Measurements from ENCODE around the gene FEZF1. TPM values are rescaled to one million over a fixed set of nuclear protein-coding genes. Genes with fewer than 3 reads are reported as not detected.

Gene FEZF1
- total RNA-seq, 1 experiment from 2014 or later, result not detected

GRCh38 chr7:122311050-122311700 is 6.6 kb upstream of the FEZF1 start:
- Histone ChIP-seq H2AFZ (no peak overlapping the region), H3K36me3 (ENCODE audit: low read depth) (no peaks in the 10 kb centered on the region), H3F3A (ENCODE audit: insufficient read depth, low read depth) (no peaks in the 10 kb centered on the region), H3K9me2 (ENCODE audit: insufficient read depth) (no peaks in the 10 kb centered on the region; the same call in 1 of the 2 replicates), H3K27ac (no peak overlapping the region), H3K4me1 (replicated peaks; ENCODE audit: insufficient read depth) (no peaks in the 10 kb centered on the region), H3K4me2 (no peak overlapping the region), H3K9me3 (ENCODE audit: insufficient read depth, low read depth) (no peaks in the 10 kb centered on the region), H4K20me1 (ENCODE audit: insufficient read depth) (no peaks in the 10 kb centered on the region), H3K27me3 (ENCODE audit: insufficient read depth, low read depth) (0 out of 2 replicates have a peak, but pooled peaks cover under 1% of the 10 kb centered on the region), H3K79me2 (ENCODE audit: low read depth) (no peaks in the 10 kb centered on the region), H3K4me3 (no peak overlapping the region)
- CTCF ChIA-PET, result no interaction called here
- intact Hi-C loops (cut with micrococcal nuclease; ENCODE audit: unreplicated experiment), result no loop called here
- BruUV-seq (replicated peaks), result no TSS peak
- POLR2A ChIA-PET (ENCODE audit: unreplicated experiment), result no interaction called here
- DNase-seq, result no peak
- TF ChIP-seq CTCF (conservative IDR thresholded peaks at IDR 0.05) (no peak), EZH2 (IDR thresholded peaks at IDR 0.05; ENCODE audit: low read depth) (no peak)

GRCh38 chr7:122310119-122311021 is 5.8 kb upstream of the FEZF1 start:
- 0 out of 2 replicates have a peak, but pooled peaks cover 2% of the 10 kb centered on the region for H3K27me3 ChIP-seq (ENCODE audit: insufficient read depth, low read depth)
- intact Hi-C loops (cut with micrococcal nuclease; ENCODE audit: unreplicated experiment), result no loop called here
- CTCF ChIA-PET, result no interaction called here
- no peaks in the 10 kb centered on the region; the same call in 1 of the 2 replicates for H3K9me2 ChIP-seq (ENCODE audit: insufficient read depth)
- no peaks in the 10 kb centered on the region for H3F3A ChIP-seq (ENCODE audit: insufficient read depth, low read depth)
- TF ChIP-seq EZH2 (IDR thresholded peaks at IDR 0.05; ENCODE audit: low read depth), result no peak
- no peak for TF ChIP-seq CTCF (conservative IDR thresholded peaks at IDR 0.05)
- H4K20me1 ChIP-seq (ENCODE audit: insufficient read depth), result no peaks in the 10 kb centered on the region
- H3K4me1 ChIP-seq (replicated peaks; ENCODE audit: insufficient read depth), result no peaks in the 10 kb centered on the region
- no peak overlapping the region for H3K27ac ChIP-seq
- H3K4me2 ChIP-seq, result no peak overlapping the region
- no peak for DNase-seq
- no TSS peak for BruUV-seq (replicated peaks)
- no peak overlapping the region for H3K4me3 ChIP-seq
- no peaks in the 10 kb centered on the region for H3K79me2 ChIP-seq (ENCODE audit: low read depth)
- H3K36me3 ChIP-seq (ENCODE audit: low read depth), result no peaks in the 10 kb centered on the region
- POLR2A ChIA-PET (ENCODE audit: unreplicated experiment), result no interaction called here
- no peak overlapping the region for H2AFZ ChIP-seq
- no peaks in the 10 kb centered on the region for H3K9me3 ChIP-seq (ENCODE audit: insufficient read depth, low read depth)

DNA sequence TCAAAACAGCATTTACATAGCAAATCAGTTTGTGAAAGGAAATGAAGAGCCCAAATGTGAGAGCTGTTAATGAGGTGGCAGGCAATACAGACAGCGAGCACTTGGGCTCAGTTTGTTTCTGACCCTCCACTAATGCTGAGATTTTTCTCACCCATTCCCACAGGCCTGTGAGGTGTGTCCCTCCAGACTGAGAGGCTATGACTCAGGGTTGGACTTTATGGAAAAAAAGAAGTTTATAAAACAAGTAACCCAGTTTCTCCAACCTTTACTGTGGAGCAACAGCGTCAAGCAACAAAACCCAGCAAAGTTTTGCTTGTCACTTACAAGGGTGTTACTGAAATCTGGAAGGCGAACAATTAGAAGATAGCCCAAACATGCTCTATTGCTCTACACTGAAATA is 4.9 kb upstream of the FEZF1 start:
- Histone ChIP-seq H4K20me1 (ENCODE audit: insufficient read depth) (no peaks in the 10 kb centered on the region), H3F3A (ENCODE audit: insufficient read depth, low read depth) (no peaks in the 10 kb centered on the region), H3K9me2 (ENCODE audit: insufficient read depth) (no peaks in the 10 kb centered on the region; the same call in 1 of the 2 replicates), H3K79me2 (ENCODE audit: low read depth) (no peaks in the 10 kb centered on the region), H3K27ac (no peak overlapping the region), H3K4me2 (no peak overlapping the region), H3K4me3 (no peak overlapping the region), H3K27me3 (ENCODE audit: insufficient read depth, low read depth) (0 out of 2 replicates have a peak, but pooled peaks cover 2% of the 10 kb centered on the region), H3K9me3 (ENCODE audit: insufficient read depth, low read depth) (no peaks in the 10 kb centered on the region), H3K36me3 (ENCODE audit: low read depth) (no peaks in the 10 kb centered on the region), H2AFZ (no peak overlapping the region), H3K4me1 (replicated peaks; ENCODE audit: insufficient read depth) (no peaks in the 10 kb centered on the region)
- no TSS peak for BruUV-seq (replicated peaks)
- no peak for TF ChIP-seq EZH2 (IDR thresholded peaks at IDR 0.05; ENCODE audit: low read depth)
- no peak for TF ChIP-seq CTCF (conservative IDR thresholded peaks at IDR 0.05)
- intact Hi-C loops (cut with micrococcal nuclease; ENCODE audit: unreplicated experiment), result loop anchor here (5.0 to 10.0 kb wide), 2 partner anchors 215 to 217 kb away; no protein-coding TSS in a partner anchor
- POLR2A ChIA-PET (ENCODE audit: unreplicated experiment), result no interaction called here
- no peak for DNase-seq
- CTCF ChIA-PET, result no interaction called here

All from PC-9 (cell line).